Endodermal cell (in vitro differentiated cells): ENCODE data around the gene SLC5A1. TPM values are rescaled to one million over a fixed set of nuclear protein-coding genes. Genes with fewer than 3 reads are reported as not detected.

Source experiments
- DNase-seq: peaks from one replicate; pipeline ENCODE4 v3.0.0-alpha.2; 2017
- H3K27ac ChIP-seq: 2 replicates; pipeline ENCODE4 v1.5.1; 2013; ENCODE audit warnings: mild to moderate bottlenecking, low read depth, low read length, moderate library complexity
- H3K27me3 ChIP-seq: 2 replicates; pipeline ENCODE4 v1.6.1; 2013; ENCODE audit warnings: mild to moderate bottlenecking, low read length, moderate library complexity; ENCODE audit not compliant: insufficient read depth, control insufficient read depth, poor library complexity, severe bottlenecking
- H3K36me3 ChIP-seq: 2 replicates; pipeline ENCODE4 v1.7.0; 2013; ENCODE audit warnings: mild to moderate bottlenecking, low read length, moderate library complexity; ENCODE audit not compliant: control insufficient read depth, insufficient read depth
- H3K4me1 ChIP-seq: one replicate; pipeline ENCODE4 v1.7.0; 2013; ENCODE audit warnings: low read length; ENCODE audit not compliant: control insufficient read depth, insufficient read depth
- H3K4me3 ChIP-seq: 2 replicates; pipeline ENCODE4 v1.5.1; 2013; ENCODE audit warnings: mild to moderate bottlenecking, low read length, moderate library complexity
- H3K9ac ChIP-seq: 2 replicates; pipeline ENCODE4 v1.6.1; 2013; ENCODE audit warnings: mild to moderate bottlenecking, low read length, moderate library complexity; ENCODE audit not compliant: poor library complexity, severe bottlenecking; ENCODE audit errors: extremely low read depth
- H3K9me3 ChIP-seq: 2 replicates; pipeline ENCODE4 v1.6.1; 2013; ENCODE audit warnings: mild to moderate bottlenecking, low read length, moderate library complexity; ENCODE audit not compliant: control insufficient read depth
- H3K27ac Mint-ChIP-seq: 2 replicates; pipeline ENCODE4 v1.8.0; 2020; ENCODE audit warnings: mixed read lengths
- H3K27me3 Mint-ChIP-seq: 2 replicates; pipeline ENCODE4 v1.8.0; 2021; ENCODE audit warnings: mild to moderate bottlenecking, mixed read lengths; ENCODE audit not compliant: insufficient read depth
- H3K36me3 Mint-ChIP-seq: 2 replicates; pipeline ENCODE4 v1.8.0; 2020; ENCODE audit warnings: low read depth, mixed read lengths
- H3K4me1 Mint-ChIP-seq: 2 replicates; pipeline ENCODE4 v1.8.0; 2020; ENCODE audit warnings: mixed read lengths
- H3K4me3 Mint-ChIP-seq: 2 replicates; pipeline ENCODE4 v1.8.0; 2020; ENCODE audit warnings: mild to moderate bottlenecking, moderate library complexity, mixed read lengths
- H3K9me3 Mint-ChIP-seq: 2 replicates; pipeline ENCODE4 v1.8.0; 2020; ENCODE audit warnings: mild to moderate bottlenecking, mixed read lengths
- CTCF ChIP-seq: fragments of 200-600 bp; sonication (generic); conservative IDR thresholded peaks from 2 replicates; pipeline ENCODE4 v1.5.0; 2021; ENCODE audit warnings: antibody characterized with exemption, mild to moderate bottlenecking
- WGBS, 2 experiments: methylation state at CpG; one replicate each; pipeline versions ENCODE4 v1.1.5 to v1.1.7; 2013; ENCODE audit warnings: missing lambda C conversion rate in 2 of 2, mixed read lengths in 1 of 2; ENCODE audit not compliant: insufficient coverage in 1 of 2, insufficient read length in 1 of 2; 5-methylcytosine and 5-hydroxymethylcytosine counted together
- long read RNA-seq, 4 experiments: library from polyadenylated mRNA in 2 of 4; library from RNA in 1 of 4; library from capped mRNA in 1 of 4; stranded (forward) in 3 of 4; unstranded in 1 of 4; transcript quantifications; one replicate each; pipeline ENCODE4 v2.0.0, GENCODE V29; 2020 to 2021; ENCODE audit warnings: inconsistent platforms in 1 of 4
- polyA plus RNA-seq, 2 experiments: library from polyadenylated mRNA; stranded (reverse); fragments of 50-300 nt; gene quantifications; one replicate each; pipeline ENCODE4 v1.2.3, GENCODE V29; 2013
- total RNA-seq, 2 donors: library from RNA; stranded (reverse); fragmentation: NEBNext Ultra II Directional in 1 of 2; extraction: Animal tissue kit (Norgen Biotek cat#: 25700) in 1 of 2; gene quantifications; 2 replicates in 1 of 2; 3 replicates in 1 of 2; pipeline ENCODE4 v1.2.1, GENCODE V29; 2021

SLC5A1 gene
- total RNA-seq = not detected
- not detected for polyA plus RNA-seq (2013, experiment 1 of 2)
- 0.08 TPM for polyA plus RNA-seq (2013, experiment 2 of 2)
- long read RNA-seq, experiment 1 = 0 reads
- long read RNA-seq, experiment 2 = 0 reads
- long read RNA-seq, experiment 3 = 0 reads
- long read RNA-seq, experiment 4 = 0 reads

DNA sequence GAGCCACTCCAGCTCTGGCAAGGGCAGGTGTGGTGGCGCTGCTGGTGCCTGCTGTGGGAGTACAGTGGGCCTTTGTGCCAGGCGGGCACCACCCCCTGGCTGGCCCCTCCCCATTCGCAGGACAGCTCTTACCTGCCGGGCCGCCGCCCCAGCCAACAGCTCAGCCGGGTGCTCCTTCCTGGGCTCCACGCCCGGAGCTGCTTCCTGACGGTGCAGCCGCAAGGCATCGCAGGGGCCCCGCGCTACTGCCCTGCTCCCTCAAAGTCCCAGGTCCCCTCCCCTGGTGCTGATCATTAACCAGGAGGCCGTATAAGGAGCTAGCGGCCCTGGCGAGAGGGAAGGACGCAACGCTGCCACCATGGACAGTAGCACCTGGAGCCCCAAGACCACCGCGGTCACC lies at the start of gene SLC5A1:
TSS of gene SLC5A1 (plus strand) at position 338 of the 400 bp plus-strand sequence. CDS start at position 359, 21 bp downstream.
- H3K36me3 Mint-ChIP-seq = no peaks in the 10 kb centered on the region
- no peak within 1 kb of the TSS for H3K4me3 ChIP-seq
- H3K27me3 ChIP-seq = peaks cover 9% of the 10 kb centered on the region
- H3K9ac ChIP-seq = no peak within 1 kb of the TSS
- no peaks in the 10 kb centered on the region for H3K36me3 ChIP-seq
- no peak for TF ChIP-seq CTCF
- 92% methylated on average over 16 to 21 of the region's 21 CpGs for WGBS, 2 experiments
- no peak for DNase-seq
- no peaks in the 10 kb centered on the region for H3K9me3 Mint-ChIP-seq
- no peak within 1 kb of the TSS for H3K27ac Mint-ChIP-seq
- no peaks in the 10 kb centered on the region for H3K9me3 ChIP-seq
- H3K4me1 ChIP-seq = no peaks in the 10 kb centered on the region
- H3K4me3 Mint-ChIP-seq = no peak within 1 kb of the TSS
- peaks cover 24% of the 10 kb centered on the region for H3K27me3 Mint-ChIP-seq
- no peak within 1 kb of the TSS for H3K27ac ChIP-seq
- H3K4me1 Mint-ChIP-seq = no peaks in the 10 kb centered on the region

DNA sequence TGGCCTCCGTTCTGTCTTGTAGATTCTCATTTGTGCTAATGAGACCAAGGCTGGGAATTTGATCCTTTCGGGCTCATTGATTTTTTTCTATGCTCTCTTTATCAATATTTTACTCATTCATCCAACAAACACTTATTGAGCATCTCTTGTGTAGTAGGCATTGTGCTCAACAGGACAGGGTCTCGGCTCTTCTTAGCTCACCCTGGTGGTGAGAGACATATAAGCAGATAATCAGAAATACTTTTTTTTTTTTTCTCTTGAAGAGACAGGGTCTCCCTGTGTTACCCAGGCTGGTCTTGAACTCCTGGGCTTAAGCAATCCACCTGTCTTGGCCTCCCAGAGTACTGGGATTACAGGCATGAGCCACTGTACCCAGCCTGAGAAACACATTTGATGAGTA lies 48.0 kb upstream of the SLC5A1 start:
- no peak overlapping the region for H3K9ac ChIP-seq
- H3K4me1 ChIP-seq = no peaks in the 10 kb centered on the region
- no peaks in the 10 kb centered on the region for H3K9me3 ChIP-seq
- H3K4me3 ChIP-seq = no peak overlapping the region
- no peaks in the 10 kb centered on the region for H3K36me3 ChIP-seq
- H3K27ac Mint-ChIP-seq = no peak overlapping the region
- peaks cover 7% of the 10 kb centered on the region for H3K27me3 Mint-ChIP-seq
- H3K9me3 Mint-ChIP-seq = no peaks in the 10 kb centered on the region
- no peak for DNase-seq
- peak; percentile 69 for TF ChIP-seq CTCF
- H3K4me1 Mint-ChIP-seq = no peaks in the 10 kb centered on the region
- H3K27me3 ChIP-seq = no peaks in the 10 kb centered on the region
- no peaks in the 10 kb centered on the region for H3K36me3 Mint-ChIP-seq
- no peak overlapping the region for H3K4me3 Mint-ChIP-seq
- H3K27ac ChIP-seq = no peak overlapping the region
- WGBS, 2 experiments = 81 to 89% methylated on average over 3 of the region's 3 CpGs

DNA sequence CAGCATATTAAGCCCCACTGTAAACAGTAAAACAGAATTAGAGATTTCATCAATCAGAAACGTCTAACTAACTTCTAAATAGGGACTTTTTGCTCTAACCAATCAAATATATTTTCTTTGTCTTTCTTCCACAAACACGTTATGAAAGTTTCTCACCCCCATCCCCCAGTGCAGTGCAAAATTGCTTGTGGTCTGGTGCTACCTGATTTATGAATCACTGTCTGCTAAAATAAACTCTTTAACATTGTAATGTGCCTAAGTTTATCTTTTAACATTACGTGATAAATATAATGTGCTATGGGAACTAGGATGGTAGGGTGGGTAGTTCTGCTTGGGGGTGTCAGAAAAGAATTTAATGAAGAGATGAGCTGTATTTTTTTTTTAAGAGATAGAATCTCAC lies 47.3 kb upstream of the SLC5A1 start:
- H3K4me3 Mint-ChIP-seq = no peak overlapping the region

More for the DNA sequence above, 47.3 kb upstream of the SLC5A1 start:
- DNase-seq = no peak
- Mint-ChIP-seq H3K27ac (no peak overlapping the region), H3K36me3 (no peaks in the 10 kb centered on the region), H3K4me1 (no peaks in the 10 kb centered on the region), H3K9me3 (no peaks in the 10 kb centered on the region), H3K27me3 (no peaks in the 10 kb centered on the region)
- Histone ChIP-seq H3K36me3 (no peaks in the 10 kb centered on the region), H3K4me3 (no peak overlapping the region), H3K4me1 (no peaks in the 10 kb centered on the region), H3K9ac (no peak overlapping the region), H3K27ac (no peak overlapping the region), H3K27me3 (no peaks in the 10 kb centered on the region), H3K9me3 (no peaks in the 10 kb centered on the region)
- WGBS, 2 experiments = 87% methylated on average over 3 of the region's 3 CpGs; no CpG with 5 or more reads in 1 of the 2 experiments
- TF ChIP-seq CTCF = no peak
